GM20000 (cell line): ENCODE measurements around the gene HOXB4.

ENCODE experiments used
- DNase-seq: peaks from one replicate; pipeline ENCODE4 v3.0.0; 2012; ENCODE audit warnings: low spot score
- TF ChIP-seq, protein P1 (sequence below): IDR thresholded peaks from 2 replicates; pipeline ENCODE4 v1.5.1; 2012; ENCODE audit warnings: mild to moderate bottlenecking, control low read depth; ENCODE audit errors: extremely low read depth, missing control alignments

Gene HOXB4

DNA sequence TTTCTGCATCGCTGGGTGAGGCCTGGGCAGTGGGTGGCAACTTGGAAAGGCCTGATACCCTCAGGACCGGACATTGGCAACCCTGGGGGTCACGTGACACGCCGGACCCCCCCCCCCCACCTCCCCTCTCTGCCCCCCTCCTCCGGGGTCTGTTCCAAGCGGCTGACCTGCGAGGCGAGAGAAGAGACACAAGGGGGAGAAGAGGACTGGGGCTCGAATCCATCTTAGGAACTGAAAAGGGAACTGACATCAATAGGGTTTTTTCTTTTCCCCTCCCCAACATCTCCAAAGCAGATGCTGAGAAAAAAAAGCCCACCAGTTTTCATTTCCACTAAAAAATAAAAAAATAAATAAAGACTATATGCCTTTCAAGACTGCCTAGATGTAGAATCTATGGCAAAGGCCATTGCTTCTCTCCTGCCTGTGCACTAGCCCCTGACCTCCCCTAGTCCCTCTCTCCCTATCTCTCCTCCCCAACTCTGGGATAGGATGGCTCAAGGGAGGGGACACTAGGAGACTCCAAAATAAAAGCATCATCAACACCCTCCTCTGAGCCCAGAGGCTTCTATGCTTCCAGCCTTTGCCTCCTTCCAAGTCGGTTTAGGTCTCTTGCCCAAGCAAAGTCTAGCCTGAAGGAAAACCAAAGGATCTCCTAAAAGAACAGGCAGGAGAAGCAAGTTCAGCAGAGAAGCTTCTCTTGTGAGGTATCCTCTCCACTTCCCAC, 25.5 kb downstream of the HOXB4 start:
- DNase-seq: peak; percentile 70
- TF ChIP-seq, protein P1, sequence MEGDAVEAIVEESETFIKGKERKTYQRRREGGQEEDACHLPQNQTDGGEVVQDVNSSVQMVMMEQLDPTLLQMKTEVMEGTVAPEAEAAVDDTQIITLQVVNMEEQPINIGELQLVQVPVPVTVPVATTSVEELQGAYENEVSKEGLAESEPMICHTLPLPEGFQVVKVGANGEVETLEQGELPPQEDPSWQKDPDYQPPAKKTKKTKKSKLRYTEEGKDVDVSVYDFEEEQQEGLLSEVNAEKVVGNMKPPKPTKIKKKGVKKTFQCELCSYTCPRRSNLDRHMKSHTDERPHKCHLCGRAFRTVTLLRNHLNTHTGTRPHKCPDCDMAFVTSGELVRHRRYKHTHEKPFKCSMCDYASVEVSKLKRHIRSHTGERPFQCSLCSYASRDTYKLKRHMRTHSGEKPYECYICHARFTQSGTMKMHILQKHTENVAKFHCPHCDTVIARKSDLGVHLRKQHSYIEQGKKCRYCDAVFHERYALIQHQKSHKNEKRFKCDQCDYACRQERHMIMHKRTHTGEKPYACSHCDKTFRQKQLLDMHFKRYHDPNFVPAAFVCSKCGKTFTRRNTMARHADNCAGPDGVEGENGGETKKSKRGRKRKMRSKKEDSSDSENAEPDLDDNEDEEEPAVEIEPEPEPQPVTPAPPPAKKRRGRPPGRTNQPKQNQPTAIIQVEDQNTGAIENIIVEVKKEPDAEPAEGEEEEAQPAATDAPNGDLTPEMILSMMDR: no peak

DNA sequence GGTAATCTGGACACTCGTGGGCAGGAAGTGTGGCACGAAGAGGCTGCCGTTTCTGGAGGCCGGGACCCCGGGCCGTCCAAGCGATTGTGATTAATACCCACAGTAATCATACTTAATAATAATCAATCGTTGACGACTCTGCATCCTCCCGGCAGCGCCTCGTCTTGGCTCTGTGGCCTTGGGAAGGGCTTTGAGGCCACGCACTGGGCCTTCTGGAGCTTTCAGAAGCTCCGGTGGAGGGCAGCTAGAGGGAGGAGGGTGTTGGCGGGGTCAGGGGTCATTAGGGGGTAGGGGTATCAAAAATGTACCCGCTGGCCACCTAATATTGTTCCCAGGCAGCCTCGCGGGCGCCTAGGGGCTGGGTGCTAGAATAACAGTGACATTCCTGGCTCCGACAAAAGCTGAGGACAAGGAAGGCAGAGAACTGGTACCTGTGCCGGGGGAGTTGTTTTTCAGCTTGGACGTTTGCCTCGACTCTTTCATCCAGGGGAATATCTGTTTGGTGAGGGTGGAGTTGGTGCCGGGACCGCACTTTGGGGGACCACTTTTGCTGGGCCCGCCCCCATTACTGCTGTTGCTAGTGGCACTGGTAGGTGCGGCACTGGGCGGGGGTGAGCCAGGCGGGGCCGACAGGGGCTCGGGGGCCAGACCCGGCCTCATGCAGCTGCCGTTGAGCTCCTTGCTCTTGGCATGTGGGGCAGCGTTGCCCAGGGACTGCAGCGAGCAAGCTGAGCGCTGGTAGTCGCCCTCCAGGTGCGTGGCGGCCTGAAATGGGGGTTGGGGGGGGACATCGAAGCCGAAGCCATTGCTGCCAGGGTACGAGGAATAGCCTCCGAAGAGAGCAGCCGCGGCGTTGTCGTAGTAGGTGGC, 26.3 kb downstream of the HOXB4 start:
- TF ChIP-seq, protein P1: no peak
- no peak for DNase-seq

DNA sequence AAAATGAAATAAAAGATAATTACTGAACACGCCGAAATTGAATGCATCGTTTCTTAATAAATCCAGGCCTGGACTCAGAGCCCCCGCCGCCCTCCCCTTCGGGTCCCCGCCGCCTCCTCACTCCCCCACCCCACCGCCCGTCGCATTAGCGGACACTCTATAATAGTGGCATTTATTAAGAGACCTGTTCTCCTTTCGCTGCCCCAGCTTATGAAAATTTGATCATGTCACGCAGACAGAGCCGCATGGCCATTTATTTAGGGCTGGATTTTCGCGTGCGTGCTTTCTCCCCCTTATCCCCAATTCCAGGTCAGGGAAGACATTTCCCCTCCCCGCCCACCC, 27.0 kb downstream of the HOXB4 start:
- DNase-seq: no peak
- TF ChIP-seq, protein P1: no peak

DNA sequence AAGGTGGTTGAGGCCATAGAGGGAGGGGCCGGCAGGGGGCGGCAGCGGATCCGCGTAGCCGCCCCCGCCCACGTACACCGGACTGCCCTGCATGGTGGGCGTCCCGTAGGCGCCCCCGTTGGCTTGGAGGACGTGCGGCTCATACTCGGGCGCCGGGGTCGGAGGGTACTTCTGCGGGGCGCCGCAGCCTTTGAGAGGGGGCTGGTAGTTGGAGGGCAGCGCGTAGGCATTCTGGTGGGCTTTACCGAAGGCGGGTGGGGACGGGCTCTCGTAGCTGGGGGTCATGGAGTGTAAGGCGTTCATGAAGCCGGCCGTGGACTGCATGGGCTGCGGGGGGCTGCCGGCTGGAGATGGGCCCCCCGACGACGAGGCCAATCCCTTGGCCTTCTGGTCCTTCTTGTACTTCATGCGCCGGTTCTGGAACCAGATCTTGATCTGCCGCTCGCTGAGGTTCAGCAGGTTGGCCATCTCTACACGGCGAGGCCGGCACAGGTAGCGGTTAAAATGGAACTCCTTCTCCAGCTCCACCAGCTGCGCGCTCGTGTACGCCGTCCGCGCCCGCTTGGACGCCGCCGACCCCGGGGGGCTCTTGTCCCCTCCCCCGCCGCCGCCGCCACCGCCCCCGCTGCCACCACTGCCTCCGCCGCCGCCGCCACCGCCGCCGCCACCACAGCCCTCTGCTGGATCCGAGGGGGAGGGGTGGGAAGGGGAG, 27.5 kb downstream of the HOXB4 start:
- DNase-seq: no peak
- TF ChIP-seq, protein P1: no peak

DNA sequence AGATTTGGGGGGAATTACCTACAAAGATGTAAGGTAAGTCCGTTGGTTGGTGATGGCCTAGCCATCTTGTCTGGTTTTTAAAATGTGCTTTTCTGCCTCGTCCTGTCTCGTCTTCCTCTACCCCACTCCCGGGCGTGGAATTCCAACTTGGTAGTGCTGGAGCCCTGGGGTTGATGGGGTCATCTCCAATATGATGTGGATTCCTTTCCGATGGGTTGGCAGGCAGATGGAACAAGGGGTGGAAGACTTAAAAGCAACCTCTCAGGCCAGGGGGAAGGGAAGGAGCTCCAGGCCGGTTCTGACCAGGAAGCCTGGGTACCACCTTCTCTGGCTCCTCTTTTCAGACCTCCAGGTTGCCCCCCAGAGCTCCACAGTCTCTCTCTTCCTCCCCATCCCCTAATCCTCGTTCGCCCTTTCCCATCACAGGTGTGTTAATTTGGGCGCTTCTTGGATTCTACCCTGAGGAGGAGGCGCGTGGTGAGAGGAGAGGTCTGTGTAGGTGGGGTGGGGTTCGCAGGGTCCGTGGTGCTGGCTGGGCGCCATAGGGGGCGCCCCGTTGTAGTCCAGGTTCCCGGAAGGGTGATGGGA, 28.1 kb downstream of the HOXB4 start:
- TF ChIP-seq, protein P1: no peak
- DNase-seq: no peak

DNA sequence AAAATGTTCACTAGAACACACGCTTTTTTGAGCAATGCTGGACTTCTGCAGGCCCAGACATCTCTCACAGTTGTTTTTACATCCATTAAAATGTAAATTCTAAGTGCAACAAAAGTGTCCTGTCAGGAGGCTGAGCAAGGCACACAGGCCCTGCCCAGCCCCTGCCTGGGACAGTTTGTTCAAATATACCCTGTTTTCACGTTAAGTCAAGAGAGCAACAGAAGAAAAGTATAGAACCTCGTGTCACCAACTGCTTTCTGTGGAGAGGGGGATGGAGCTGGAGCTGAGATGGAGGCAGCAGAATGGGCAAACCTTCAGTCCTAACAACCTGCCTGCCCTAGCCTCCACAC, 28.9 kb downstream of the HOXB4 start:
- DNase-seq: no peak

More for the DNA sequence above, 28.9 kb downstream of the HOXB4 start:
- TF ChIP-seq, protein P1: no peak
